ENCODE data around the gene PSD2.
A peak's percentile ranks its signal among the peaks of the same experiment; 100 is the strongest.

Gene PSD2

DNA sequence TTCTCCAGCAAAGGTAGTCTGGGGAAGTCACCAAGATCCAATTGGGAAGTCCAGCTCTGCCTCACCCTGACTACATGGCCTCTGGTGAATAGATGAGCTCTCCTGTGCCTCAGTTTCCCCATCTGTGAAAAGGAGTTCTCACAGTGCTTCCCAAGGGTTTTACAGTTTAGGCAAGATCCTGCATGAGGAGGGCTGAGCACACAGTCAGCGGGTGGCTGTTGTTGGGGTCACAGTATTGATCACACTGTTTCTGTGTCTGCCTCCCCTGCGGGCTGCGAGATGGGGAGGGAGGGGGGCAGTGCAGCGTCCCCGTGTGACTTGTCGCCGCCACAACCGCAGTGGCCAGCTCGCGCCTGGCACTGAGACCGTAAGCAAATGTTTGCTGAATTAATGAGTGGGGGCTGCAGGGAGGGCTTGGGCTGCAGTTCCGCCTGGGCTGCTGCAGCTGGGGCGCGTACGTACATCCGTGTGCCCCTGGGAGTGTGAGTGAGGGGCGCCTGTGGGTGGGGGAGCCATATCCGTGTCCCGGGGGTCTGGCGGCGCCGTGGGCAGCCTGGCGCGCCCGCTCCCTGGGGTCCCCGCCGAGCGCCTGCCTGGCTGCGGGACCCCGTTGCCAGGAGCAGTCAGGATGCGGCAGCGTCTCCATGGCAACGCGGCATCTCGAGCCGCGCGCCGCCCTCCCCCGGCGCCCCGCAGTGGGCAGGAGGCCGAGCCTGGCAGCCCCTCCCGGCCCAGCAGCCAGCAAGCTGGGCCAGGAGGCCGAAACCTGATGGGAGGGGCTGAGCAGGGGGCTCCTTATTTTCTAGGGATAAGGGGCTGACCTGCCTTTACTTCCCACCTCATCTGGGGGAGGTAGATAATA lies 31.4 kb upstream of the PSD2 start:
- no peak for DNase-seq

DNA sequence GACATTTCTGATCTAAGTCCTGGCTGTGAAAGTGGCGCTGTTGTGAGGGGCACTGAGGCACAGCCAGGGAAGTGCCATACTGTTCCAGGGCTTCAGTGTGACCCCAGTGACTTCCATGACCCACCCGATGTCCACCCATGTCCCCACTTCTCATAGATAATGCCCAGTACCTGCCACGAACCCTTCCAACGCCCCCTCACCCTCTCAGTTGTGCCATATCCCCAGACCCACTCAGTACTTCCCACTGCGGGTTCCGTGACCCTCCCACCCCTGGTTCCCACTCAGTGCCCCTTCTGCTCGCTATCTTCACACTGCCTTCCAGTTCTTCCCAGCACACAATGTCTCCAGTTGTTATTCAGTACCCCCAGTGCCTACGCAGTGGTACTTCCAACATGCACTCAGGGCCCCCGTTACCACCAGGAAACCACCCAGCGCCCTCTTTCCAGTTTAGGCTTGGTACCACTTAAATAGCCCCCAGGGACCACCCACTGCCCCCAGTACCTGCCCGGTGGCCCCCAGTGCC lies 30.7 kb upstream of the PSD2 start:
- no peak for DNase-seq

DNA sequence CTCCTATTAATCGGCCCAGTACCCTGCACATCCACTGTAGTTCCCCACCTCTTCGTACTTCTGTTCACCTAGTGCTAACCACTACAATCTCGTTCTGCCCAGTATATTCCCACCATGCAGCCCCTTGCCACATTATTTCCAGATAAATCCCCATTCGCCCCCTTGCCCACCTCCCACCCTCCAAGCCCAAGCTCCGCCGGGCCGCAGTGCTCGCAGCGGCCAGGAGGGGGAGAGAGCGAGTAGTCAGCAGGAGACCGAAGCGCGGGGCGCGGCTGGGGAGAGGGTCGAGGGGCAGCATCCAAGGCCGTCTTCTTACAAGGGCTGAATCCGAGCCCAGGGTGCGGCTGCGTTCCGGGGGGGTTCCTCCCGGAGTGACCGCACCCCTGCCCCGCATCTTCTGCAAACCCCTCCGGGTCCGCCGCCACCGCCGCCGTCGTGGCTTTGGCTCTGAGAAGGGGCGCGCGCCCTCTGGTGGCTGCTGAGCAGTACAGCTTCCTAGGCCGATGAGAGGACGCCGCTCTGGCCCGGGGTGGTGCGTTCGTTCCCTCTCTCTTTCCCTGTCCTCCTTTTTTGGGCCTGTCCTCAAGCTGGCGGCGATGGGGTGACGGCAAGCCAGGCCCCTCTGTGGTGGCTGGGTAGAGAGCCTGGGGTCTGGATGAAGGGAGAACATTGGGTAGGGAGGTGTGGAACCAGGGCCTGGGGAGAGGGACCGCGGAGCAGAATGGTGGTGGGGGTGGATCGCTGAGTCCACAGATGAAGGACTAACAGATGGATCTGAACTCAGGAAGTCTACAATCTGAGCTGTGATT lies 30.0 kb upstream of the PSD2 start:
- DNase-seq: no peak

DNA sequence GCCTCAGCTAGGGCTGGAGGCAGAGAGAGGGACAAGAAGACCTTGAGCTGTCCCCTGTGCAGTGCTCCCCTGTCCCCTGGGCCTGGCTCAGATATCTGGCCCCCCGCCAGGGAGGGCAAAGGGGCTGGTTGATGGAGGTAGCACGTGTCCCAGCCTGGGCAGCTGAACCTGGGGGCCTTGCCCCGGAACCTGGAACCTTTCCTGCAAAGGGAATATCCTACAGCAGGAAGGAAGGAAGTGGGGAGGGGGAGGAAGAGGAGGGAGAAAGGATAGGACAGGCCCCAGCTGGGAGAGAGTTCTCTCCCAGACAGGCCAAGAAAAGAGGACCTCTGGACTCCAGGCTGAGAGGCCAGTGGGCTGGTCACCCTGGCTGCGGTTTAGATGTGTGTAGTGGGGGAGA lies 27.6 kb upstream of the PSD2 start:
- no peak for DNase-seq

DNA sequence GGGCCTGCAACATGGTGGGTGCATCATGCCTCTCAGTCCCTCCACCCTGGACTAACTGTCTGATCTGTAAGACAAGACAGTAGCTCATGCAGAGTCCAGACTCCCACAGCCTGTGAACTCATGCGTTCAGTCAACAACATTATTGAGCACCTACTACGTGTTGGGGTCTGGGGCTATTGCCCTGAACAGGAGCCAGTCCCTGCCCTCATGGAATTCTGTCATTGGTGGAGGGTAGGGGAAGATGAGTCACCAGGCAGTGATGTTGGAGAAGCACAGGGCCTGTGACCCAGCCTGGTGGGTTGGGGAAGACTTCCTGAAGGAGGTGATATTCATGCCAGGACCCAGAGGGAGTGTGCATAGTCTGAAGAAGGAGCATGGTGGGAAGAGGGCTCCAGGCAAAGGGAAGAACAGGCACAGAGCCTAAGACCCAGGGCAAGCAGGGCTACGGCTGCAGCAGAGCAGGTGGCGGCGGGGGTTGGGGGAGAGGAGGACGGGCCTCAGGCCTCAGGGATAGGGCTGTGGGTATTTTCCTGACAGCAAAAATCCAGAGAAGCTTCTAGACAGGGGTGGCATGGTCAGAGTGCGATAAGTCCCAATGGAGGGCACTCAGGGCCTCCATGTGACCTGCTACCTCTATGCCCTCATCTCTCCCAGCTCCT lies 26.7 kb upstream of the PSD2 start:
- DNase-seq: no peak

DNA sequence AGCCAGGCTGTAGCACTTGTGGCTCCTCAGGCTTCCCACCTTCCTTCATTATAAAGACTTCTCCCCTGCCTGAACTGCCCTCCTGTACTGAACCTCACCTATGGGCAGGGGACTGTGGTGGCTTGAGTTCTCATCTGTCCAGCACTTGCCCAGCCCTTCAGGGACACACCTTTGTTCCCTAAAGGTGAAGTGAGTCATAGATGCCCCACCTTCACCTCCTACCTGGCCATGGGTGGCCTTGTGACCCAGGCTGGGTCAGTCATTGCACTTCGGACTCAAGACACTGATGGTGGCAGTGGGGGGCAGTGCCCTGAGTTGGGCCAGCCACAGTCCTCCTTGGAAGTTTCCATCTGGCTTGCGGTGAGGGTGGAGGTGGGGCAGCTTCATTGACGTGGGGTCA lies 26.1 kb upstream of the PSD2 start:
- no peak for DNase-seq

DNA sequence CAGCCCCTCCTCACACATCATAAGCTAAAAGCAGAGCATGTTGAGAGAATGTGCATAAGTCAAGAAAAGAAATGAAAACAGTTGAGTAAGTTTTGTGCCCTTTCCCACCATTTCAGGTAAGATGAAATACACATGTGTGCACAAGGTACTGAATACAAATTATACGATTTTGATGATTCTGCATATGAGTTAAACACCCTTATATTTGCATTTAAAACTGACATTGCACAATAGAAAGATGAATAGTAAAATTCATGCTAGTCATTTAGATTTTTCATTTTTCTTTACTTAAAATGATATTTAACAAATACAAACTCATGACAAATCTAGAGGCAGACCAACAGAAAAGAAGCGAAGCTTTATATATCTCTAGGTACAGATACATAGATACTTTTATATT lies 24.9 kb upstream of the PSD2 start:
- DNase-seq: no peak

DNA sequence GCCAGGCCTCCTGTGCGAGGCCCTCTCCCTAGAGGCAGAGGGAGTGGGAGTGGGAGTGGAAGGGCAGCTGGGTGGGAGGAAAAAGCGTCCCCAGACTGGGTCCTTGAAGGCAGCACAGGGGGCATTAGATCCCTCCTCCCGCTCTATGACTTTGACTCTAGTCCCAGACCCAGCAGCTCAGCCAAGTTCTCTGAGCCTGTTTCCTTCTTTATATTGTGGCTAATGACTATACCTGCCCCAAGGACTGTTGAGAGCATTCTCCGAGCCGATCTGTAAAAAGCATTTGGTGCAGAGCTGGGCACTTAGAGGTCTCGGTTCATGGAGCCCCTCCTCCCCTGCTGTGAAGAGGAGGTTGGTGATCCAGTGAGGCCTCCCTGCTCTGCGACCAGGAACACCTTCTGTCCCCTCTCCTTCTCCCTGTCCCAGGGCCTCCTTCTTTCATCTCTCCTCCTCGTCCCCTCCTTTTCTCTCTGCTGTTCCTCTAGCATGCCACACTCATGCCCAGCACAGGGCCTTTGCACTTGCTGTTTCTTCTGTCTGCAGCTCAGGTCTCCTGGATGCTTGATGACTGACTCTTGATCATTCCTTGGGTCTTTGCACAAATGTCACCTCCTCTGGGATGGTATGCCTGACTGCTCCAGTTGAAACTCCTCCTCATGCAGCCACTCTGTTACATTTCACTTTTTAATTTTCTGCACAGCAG lies 23.4 kb upstream of the PSD2 start:
- DNase-seq: no peak

DNA sequence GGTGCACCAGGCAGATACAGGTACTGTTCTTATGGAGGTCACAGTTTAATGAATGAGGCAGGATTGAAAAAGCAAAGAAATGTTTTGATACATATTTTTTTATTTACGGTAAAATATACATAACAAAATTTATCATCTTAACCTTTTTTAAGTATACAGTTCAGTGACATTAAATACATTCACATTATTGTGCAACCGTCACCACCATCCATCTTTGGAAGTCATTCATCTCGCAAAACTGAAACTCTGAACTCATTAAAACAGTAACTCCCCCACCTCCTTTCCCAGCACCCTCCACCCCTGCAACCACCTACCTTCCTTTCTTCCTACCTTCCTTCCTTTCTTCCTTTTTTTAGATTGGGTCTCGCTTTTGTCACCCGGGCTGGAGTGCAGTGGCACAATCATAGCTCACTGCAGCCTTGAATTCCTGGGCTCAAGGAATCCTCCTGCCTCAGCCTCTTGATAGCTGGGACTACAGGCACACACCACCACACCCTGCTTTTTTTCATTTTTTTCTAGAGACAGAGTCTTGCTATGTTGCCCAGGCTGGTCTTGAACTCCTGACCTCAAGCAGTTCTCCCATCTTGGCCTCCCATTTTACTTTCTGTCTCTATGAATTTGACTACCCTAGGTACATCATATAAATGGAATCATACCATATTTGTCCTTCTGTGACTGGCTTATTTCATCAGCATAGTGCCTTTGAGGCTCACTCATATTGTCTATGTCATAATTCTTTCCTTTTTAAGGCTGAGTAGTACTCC lies 22.5 kb upstream of the PSD2 start:
- no peak for DNase-seq

DNA sequence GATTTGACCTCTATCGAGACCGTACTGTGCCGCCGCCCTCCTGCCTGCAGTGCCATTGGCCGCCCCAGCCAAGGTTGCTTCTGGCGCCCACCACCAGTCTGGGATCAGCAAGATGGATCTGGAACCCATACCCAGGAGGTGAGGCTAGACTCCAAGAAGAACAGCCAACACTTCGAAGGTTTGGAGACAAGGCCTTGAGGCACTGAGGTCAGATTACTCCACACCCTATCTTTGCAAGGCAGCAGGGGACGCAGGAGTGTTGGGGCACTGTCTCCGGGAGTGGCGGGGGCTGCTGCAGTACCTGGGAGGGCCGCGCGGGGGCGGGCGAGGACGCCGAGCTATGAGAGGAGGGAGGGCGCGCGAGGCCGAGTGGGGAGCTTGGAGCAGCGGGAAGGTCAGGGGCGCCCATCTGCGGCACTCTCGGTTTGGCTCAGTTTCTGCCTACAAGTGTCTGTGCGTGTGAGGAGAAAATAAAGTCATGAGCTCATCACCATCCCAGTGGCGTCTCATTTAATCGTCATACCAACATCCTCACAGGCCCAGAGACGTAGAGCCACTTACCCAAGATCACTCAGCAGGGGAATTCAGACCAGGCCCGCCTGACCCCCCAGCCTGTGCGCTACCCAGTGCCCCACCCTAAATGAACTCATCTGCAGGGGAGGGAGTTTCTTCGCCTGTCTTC lies 20.5 kb upstream of the PSD2 start:
- no peak for DNase-seq

DNA sequence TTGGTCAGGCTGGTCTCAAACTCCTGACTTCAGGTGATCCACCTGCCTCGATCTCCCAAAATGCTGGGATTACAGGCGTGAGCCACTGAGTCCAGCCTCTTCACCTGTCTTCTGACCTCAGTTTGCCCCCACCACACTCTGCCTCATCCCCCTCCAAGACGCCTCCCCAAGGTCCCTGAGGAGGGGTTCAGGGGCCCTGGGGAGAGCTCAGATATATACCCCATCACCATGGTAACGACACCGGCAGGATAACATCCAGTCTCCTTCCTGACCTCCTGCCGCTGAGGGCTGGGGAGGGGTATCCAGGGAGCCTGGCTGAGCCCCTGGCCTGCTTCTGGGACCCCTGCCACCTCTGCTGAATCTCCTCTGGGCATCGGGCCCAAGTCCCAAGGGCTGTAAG lies 19.7 kb upstream of the PSD2 start:
- DNase-seq: no peak

DNA sequence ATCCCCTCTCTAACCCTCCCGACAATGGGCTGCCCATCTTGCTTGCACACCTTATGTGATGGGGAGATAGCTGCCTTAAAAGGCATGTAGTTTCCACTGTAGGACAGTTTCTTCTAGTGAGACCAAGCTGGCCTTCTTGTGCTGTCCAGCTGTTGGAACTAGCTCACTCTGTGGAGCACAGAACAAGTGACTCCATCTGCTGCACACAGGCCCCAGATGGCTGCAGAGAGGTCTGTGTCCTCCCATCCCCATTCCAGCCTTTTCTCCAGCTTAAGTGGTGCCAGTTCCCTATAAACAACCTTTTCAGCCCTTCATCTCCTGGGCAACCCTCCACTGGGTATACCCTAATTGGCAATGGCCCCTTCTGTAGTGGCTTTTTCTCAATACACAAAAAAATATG lies 18.7 kb upstream of the PSD2 start:
- DNase-seq: no peak

DNA sequence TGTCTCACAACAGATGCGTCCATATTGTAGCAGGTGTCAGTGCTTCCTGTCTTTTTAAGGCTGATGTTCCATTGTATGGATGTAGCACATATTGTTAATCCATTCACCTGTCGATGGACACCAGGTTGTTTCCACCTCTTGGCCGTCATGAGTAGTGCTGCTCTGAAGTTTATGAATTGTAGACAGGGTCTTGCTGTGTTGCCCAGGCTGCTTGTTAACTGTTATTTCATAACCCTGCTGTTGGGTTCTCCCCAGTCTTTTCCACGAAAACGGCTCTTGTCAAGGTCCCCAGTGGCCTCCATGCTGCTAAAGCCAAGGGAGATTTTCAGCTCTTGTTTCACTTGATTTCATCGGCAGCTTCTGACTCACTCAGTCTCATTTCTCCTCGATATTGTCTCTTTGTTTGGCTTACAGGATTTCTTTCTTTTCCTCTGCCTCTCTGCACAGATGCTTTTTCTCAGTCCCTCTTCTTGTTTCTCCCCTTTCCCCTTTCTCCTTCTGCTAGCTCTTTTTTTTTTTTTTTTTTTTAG lies 12.1 kb upstream of the PSD2 start:
- DNase-seq: no peak

DNA sequence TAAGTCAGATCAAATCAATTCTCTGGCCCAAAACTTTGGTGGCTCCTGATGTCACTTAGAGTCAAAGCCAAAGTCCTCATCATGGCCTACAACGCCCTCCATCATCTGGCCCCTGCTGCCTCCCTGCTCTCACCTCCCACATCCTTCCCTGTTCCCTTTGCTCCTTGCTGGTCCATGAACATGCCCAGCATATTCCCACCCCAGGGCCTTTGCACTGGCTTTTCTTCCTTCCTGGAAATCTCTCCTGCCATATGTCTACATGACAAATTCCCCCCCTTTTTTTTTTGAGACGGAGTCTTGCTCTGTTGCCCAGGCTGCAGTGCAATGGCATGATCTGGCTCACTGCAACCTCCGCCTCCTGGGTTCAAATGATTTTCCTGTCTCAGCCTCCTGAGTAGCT lies 11.1 kb upstream of the PSD2 start:
- no peak for DNase-seq

DNA sequence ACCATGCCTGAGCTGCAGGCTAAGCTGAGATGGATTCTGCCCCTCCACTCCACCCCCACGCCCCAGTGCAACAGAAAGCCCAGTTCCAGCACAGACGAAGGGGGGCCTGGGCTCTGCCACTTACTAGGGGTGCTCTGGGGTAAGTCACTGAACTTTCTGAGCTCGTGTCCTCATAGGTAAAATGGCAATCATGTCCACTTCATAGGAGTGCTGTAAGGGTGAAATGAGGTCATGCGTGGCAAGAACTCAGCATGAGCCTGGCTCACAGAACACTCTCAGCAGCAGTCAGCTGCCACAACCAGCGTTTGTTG lies 8.4 kb upstream of the PSD2 start:
- DNase-seq: no peak

DNA sequence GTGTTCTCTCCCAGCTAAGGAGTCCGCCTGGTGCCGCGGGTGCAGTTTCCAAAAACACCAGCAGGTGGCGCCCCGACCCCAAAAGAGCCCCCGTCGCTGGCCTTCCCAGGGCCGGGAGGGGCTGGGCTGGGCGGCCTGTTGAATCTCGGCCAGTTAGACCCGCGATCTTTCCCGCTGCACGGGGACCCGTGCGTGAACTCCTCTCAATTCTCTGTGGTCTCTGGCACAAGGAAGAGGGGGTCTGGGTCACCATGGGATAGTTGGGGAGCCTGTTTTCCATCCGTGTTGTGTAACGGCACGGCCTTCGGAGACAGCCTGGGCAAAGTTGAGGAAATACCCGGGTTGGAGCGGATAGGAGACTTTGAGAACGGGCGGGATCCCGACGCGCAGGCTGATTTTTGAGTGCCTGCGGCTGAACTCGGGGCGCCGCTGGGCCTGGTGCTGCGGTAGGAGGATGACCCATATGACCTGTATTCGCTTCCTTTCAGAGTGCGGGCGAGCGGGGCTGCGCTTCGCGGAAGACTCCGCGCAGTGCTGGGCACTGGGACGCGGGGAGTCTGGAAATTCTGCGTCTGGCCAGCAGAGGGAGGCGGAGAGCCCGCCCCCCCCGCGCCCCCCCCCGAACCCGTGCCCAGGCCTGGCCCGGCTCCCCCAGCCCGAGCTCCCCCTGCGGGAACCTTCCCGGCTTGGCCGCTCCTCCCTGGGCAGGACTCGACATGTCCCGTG lies 7.9 kb upstream of the PSD2 start:
- DNase-seq: peak; percentile 40

DNA sequence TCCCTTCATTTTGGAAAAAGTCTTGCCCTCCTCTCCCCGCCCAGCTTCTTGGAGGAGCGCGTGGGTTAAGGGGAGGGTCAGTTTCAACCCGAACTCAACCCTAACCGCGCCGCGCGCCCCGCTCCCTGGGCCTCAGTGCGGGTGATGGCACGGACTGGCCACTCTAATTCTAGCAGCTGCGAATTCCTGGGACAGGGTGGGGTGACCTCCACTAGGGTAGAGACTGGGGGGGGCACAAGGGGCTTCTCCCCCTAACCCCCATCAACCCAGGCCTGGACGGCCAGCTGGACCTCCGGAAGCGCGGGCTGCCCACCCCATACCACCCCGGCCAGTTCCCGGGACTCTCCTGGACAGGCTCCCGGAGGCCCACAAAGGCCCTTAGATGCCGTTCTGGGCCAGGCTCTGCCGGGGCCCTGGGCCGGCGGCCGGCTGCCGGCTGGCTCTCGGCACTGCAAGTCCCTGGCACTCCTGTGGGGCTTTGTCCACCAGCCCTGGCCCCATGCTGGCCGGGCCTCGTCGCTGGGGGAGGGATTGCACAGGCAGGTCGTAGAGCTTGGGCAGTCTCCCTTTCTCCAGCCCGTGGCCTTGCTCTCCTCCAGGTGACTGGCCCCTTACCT lies 7.2 kb upstream of the PSD2 start:
- DNase-seq: no peak

DNA sequence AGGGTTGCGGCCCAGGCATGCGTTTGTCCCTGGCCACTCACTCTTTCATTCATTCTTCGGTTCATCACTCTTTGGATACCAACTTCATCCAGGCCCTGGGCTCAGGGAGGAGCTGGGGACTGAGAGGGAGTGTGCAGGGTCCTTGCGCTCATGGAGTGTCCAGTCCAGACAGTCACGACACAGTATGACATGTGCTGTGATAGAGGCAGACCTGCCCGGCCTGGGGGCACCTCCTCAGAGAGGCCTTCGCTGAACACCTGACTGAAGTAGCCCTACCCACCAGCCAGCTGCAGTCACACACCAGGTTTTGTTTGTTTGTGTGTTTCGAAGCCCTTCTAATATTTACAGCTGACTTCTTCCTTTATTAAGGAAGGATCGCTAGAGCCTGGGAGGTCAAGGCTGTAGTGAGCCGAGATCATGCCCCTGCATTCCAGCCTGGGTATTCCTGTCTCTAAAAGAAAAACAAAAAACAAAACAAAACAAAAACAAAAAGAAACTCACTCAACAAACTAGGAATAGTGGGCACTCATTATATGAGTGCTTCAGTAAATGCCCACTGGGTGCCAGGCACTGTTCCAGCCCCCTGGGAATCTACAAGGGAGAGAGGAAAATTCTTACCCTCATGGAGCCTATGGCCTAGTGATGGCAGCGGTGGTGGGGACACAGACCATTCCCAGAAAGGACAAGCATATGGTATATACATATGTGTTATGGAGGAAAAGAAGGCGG lies 6.3 kb upstream of the PSD2 start:
- no peak for DNase-seq

DNA sequence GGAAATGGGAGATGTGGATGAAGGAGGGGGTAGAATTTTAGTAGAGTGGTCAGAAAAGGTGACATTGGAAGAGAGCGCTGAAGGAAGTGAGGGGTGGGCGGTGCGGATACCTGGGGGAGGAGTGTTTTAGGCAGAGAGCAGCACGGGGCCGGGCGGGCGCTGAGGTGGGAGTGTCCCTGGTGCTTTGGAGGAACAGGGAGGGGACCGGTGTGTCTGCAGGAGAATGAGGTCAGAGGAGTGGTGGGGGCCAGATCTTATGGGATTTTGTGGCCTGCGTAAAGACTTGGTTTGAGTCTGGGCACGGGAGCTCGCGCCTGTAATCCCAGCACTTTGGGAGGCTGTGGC lies 5.8 kb upstream of the PSD2 start:
- no peak for DNase-seq

DNA sequence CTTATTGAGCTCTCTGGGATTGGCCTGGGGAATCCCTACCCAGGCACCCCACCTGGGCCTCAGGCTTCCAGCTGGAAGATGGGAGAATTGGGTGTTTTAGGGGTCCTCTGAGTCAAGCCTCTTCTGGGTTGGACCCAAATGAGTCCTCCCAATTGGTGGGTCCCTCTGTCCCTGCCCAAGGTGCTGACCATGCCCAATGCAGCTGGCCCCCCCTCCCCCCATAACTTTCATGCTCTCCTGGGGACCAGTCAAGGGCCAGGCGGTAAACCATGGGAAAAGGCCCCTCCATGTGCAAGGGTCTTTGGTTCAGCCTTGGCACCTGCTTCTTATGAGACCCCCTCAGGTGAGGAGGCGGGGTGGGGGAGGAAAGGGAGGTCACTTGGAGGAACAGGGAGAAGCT lies 3.4 kb upstream of the PSD2 start:
- no peak for DNase-seq

Measured in NCI-H187 treated with DMSO at 0.1 percent for 48 hours (cell line).